ENCODE results near the gene ZBTB4. TPM values are rescaled to one million over a fixed set of nuclear protein-coding genes. Genes with fewer than 3 reads are reported as not detected.

Gene ZBTB4
- polyA plus RNA-seq (2011; rRNA removed) (23.6 and 25.9 TPM in 2 replicates), polyA minus RNA-seq (2011; rRNA and poly(A)+ RNA removed) (30.6 and 34.5 TPM in 2 replicates)

- H3K4me3 ChIP-seq (ENCODE audit: low read depth, low read length): peak within 1 kb of the TSS; percentile 85
- ChIA-PET POLR2A (interaction anchor here (0.5 to 0.6 kb wide), 2 partner anchors 93 to 694 kb away, joined by 3 to 4 read pairs; no protein-coding TSS in a partner anchor), CTCF (interaction anchor here (0.6 to 2.0 kb wide), 7 partner anchors 14 to 124 kb away, joined by 3 to 10 read pairs (median 3); partner anchors contain the start of gene SOX15)
- DNase-seq (ENCODE audit: low read depth): no peak
- 0 out of 2 replicates have a peak, but pooled peaks cover under 1% of the 10 kb centered on the region for H3K36me3 ChIP-seq (ENCODE audit: control insufficient read depth, insufficient read depth, low read length)
- H3K27me3 ChIP-seq (ENCODE audit: control insufficient read depth, insufficient read depth, low read length): no peaks in the 10 kb centered on the region
- no peak for TF ChIP-seq CTCF (IDR thresholded peaks at IDR 0.05; ENCODE audit: insufficient read depth, low read depth, low read length)
These were observed at the start of gene ZBTB4 for GRCh38 chr17:7479213-7480088. Gene ZBTB4, minus strand, starts transcription at chr17:7479631. Its CDS starts 12,830 bp downstream, at chr17:7466801.

GRCh38 chr17:7528842-7529241 lies 49.4 kb upstream of the ZBTB4 start:
- CTCF ChIA-PET: no interaction called here

GRCh38 chr17:7523033-7523432 lies 43.6 kb upstream of the ZBTB4 start:
- no peak for DNase-seq (ENCODE audit: low read depth)
- POLR2A ChIA-PET: no interaction called here
- CTCF ChIA-PET: interaction anchor here (0.6 to 1.0 kb wide), 4 partner anchors 9 to 1976 kb away, joined by 3 to 6 read pairs (median 3); no protein-coding TSS in a partner anchor
- Histone ChIP-seq H3K27me3 (ENCODE audit: control insufficient read depth, insufficient read depth, low read length) (no peaks in the 10 kb centered on the region), H3K4me3 (ENCODE audit: low read depth, low read length) (no peak overlapping the region), H3K36me3 (ENCODE audit: control insufficient read depth, insufficient read depth, low read length) (no peaks in the 10 kb centered on the region)
- peak; percentile 40 for TF ChIP-seq CTCF (IDR thresholded peaks at IDR 0.05; ENCODE audit: insufficient read depth, low read depth, low read length)

More at GRCh38 chr17:7528842-7529241, 49.4 kb upstream of the ZBTB4 start:
- DNase-seq (ENCODE audit: low read depth): no peak
- Histone ChIP-seq H3K4me3 (ENCODE audit: low read depth, low read length) (no peak overlapping the region), H3K36me3 (ENCODE audit: control insufficient read depth, insufficient read depth, low read length) (no peaks in the 10 kb centered on the region), H3K27me3 (ENCODE audit: control insufficient read depth, insufficient read depth, low read length) (no peaks in the 10 kb centered on the region)
- POLR2A ChIA-PET: no interaction called here
- no peak for TF ChIP-seq CTCF (IDR thresholded peaks at IDR 0.05; ENCODE audit: insufficient read depth, low read depth, low read length)

- POLR2A ChIA-PET: interaction anchor here (0.6 kb wide), 1 partner anchor 173 kb away, joined by 5 read pairs; no protein-coding TSS in a partner anchor
- no peak for DNase-seq (ENCODE audit: low read depth)
- CTCF ChIA-PET: interaction anchor here (0.7 to 5.6 kb wide), 11 partner anchors 9 to 171 kb away, joined by 3 to 95 read pairs (median 5); partner anchors contain the start of genes SENP3, SOX15, TNFSF13 and TP53
- Histone ChIP-seq H3K4me3 (ENCODE audit: low read depth, low read length) (no peak overlapping the region), H3K36me3 (ENCODE audit: control insufficient read depth, insufficient read depth, low read length) (peaks cover 24% of the 10 kb centered on the region), H3K27me3 (ENCODE audit: control insufficient read depth, insufficient read depth, low read length) (no peaks in the 10 kb centered on the region)
- no peak for TF ChIP-seq CTCF (IDR thresholded peaks at IDR 0.05; ENCODE audit: insufficient read depth, low read depth, low read length)
These were observed 36.6 kb upstream of the ZBTB4 start for GRCh38 chr17:7515911-7516610.
